Measurements from ENCODE around the gene B4GALNT4. TPM values are rescaled to one million over a fixed set of nuclear protein-coding genes. Genes with fewer than 3 reads are reported as not detected.
"Not testable (repeated sequence)": the region's sequence is repeated elsewhere in the genome, so short reads cannot be mapped to it uniquely, and the experiment has no call there.

Gene B4GALNT4
- total RNA-seq, 1 donor from 2014 or later, result 3.4 TPM

- DNase-seq (ENCODE audit: low spot score), result no peak
Measured at GRCh38 chr11:334264-334994, 34.9 kb upstream of the B4GALNT4 start.

- DNase-seq (ENCODE audit: low spot score), result no peak
Measured at GRCh38 chr11:335779-336658, 33.3 kb upstream of the B4GALNT4 start.

GRCh38 chr11:336659-337198 is 32.6 kb upstream of the B4GALNT4 start:
- no peak for DNase-seq (ENCODE audit: low spot score)

GRCh38 chr11:337711-338110 is 31.6 kb upstream of the B4GALNT4 start:
- DNase-seq (ENCODE audit: low spot score), result no peak

- DNase-seq (ENCODE audit: low spot score), result no peak
Measured at GRCh38 chr11:339963-340362, 29.3 kb upstream of the B4GALNT4 start.

- DNase-seq (ENCODE audit: low spot score), result no peak
Measured at GRCh38 chr11:340539-341512, 28.5 kb upstream of the B4GALNT4 start.

GRCh38 chr11:342328-342727 is 27.0 kb upstream of the B4GALNT4 start:
- no peak for DNase-seq (ENCODE audit: low spot score)

- DNase-seq (ENCODE audit: low spot score), result no peak
Measured at GRCh38 chr11:344836-345578, 24.3 kb upstream of the B4GALNT4 start.

GRCh38 chr11:346529-346928 is 22.8 kb upstream of the B4GALNT4 start:
- no peak for DNase-seq (ENCODE audit: low spot score)

GRCh38 chr11:349270-349954 is 19.9 kb upstream of the B4GALNT4 start:
- not testable (repeated sequence) for DNase-seq (ENCODE audit: low spot score)

GRCh38 chr11:350033-350722 is 19.1 kb upstream of the B4GALNT4 start:
- DNase-seq (ENCODE audit: low spot score), result not testable (repeated sequence)

GRCh38 chr11:350723-351255 is 18.5 kb upstream of the B4GALNT4 start:
- DNase-seq (ENCODE audit: low spot score), result no peak

- DNase-seq (ENCODE audit: low spot score), result no peak
Measured at GRCh38 chr11:351411-351810, 17.9 kb upstream of the B4GALNT4 start.

GRCh38 chr11:352456-353031 is 16.8 kb upstream of the B4GALNT4 start:
- DNase-seq (ENCODE audit: low spot score), result no peak

- peak; percentile 70 for DNase-seq (ENCODE audit: low spot score)
Measured at GRCh38 chr11:353179-353873, 16.0 kb upstream of the B4GALNT4 start.

GRCh38 chr11:355581-356458 is 13.5 kb upstream of the B4GALNT4 start:
- peak; percentile 91 for DNase-seq (ENCODE audit: low spot score)

GRCh38 chr11:356610-357009 is 12.7 kb upstream of the B4GALNT4 start:
- DNase-seq (ENCODE audit: low spot score), result no peak

Measured in mucosa of gallbladder (tissue), 1 donor.